Hepatocyte (in vitro differentiated cells): ENCODE measurements around the gene SETD4. TPM values are rescaled to one million over a fixed set of nuclear protein-coding genes. Genes with fewer than 3 reads are reported as not detected.
"Not testable (repeated sequence)": the region's sequence is repeated elsewhere in the genome, so short reads cannot be mapped to it uniquely, and the experiment has no call there.

Source experiments
- DNase-seq: peaks from one replicate; pipeline ENCODE4 v3.0.0-alpha.2; 2016; ENCODE audit warnings: low spot score
- H2AFZ ChIP-seq: fragments of 200-600 bp; sonication (generic); 2 replicates; pipeline ENCODE4 v1.6.0; 2016; ENCODE audit warnings: antibody characterized with exemption, mild to moderate bottlenecking
- H3K27ac ChIP-seq: fragments of 200-600 bp; sonication (generic); 2 replicates; pipeline ENCODE4 v1.5.1; 2016; ENCODE audit warnings: mild to moderate bottlenecking
- H3K27me3 ChIP-seq: fragments of 200-600 bp; sonication (generic); 2 replicates; pipeline ENCODE4 v1.6.1; 2016
- H3K36me3 ChIP-seq: fragments of 200-600 bp; sonication (generic); replicated peaks from 2 replicates; pipeline ENCODE4 v1.5.1; 2016; ENCODE audit warnings: low read depth; ENCODE audit not compliant: insufficient read depth
- H3K4me1 ChIP-seq: fragments of 200-600 bp; sonication (generic); 2 replicates; pipeline ENCODE4 v1.5.1; 2016; ENCODE audit warnings: mild to moderate bottlenecking, moderate library complexity; ENCODE audit not compliant: insufficient read depth
- H3K4me2 ChIP-seq: fragments of 200-600 bp; sonication (generic); 2 replicates; pipeline ENCODE4 v1.6.0; 2016
- H3K4me3 ChIP-seq: fragments of 200-600 bp; sonication (generic); 2 replicates; pipeline ENCODE4 v1.5.1; 2016; ENCODE audit warnings: mild to moderate bottlenecking
- H3K79me2 ChIP-seq: fragments of 200-600 bp; sonication (generic); 2 replicates; pipeline ENCODE4 v1.6.0; 2017; ENCODE audit warnings: mild to moderate bottlenecking
- H3K9me2 ChIP-seq: fragments of 200-600 bp; sonication (generic); replicated peaks from 2 replicates; pipeline ENCODE4 v1.6.0; 2017; ENCODE audit warnings: mild to moderate bottlenecking; ENCODE audit not compliant: insufficient read depth
- H3K9me3 ChIP-seq: fragments of 200-600 bp; sonication (generic); 2 replicates; pipeline ENCODE4 v1.5.1; 2016; ENCODE audit warnings: low read depth, mild to moderate bottlenecking
- H4K20me1 ChIP-seq: fragments of 200-600 bp; sonication (generic); 2 replicates; pipeline ENCODE4 v1.6.0; 2016; ENCODE audit warnings: mild to moderate bottlenecking; ENCODE audit not compliant: insufficient read depth, poor library complexity, severe bottlenecking
- EZH2 ChIP-seq: fragments of 200-600 bp; sonication (generic); IDR thresholded peaks from 2 replicates; pipeline ENCODE4 v1.6.1; 2016; ENCODE audit warnings: antibody characterized with exemption, mild to moderate bottlenecking, borderline replicate concordance
- EZH2phosphoT487 ChIP-seq: fragments of 200-600 bp; sonication (generic); IDR thresholded peaks from one replicate; pipeline ENCODE4 v1.6.1; 2018; ENCODE audit warnings: antibody characterized with exemption, mild to moderate bottlenecking, low read depth, moderate library complexity; ENCODE audit not compliant: unreplicated experiment, severe bottlenecking
- WGBS: methylation state at CpG from one replicate; pipeline ENCODE4 v1.1.6; 2016; ENCODE audit warnings: low lambda C conversion rate; ENCODE audit errors: missing lambda C conversion rate; 5-methylcytosine and 5-hydroxymethylcytosine counted together
- polyA plus RNA-seq: library from polyadenylated mRNA; unstranded; fragments of >200 nt; fragmentation: Nextera tagmentation; extraction: Ambion mirVana; gene quantifications from 2 replicates; pipeline ENCODE4 v1.2.1, GENCODE V29; 2016
- total RNA-seq: library from RNA; depleted of rRNA; stranded (reverse); fragments of >200 nt; gene quantifications from 2 replicates; pipeline ENCODE4 v1.2.3, GENCODE V29; 2014
- TF ChIP-seq, protein P1 (sequence below): fragments of 200-600 bp; sonication (generic); IDR thresholded peaks from 2 replicates; pipeline ENCODE4 v1.5.1; 2016; ENCODE audit warnings: antibody characterized with exemption, mild to moderate bottlenecking; ENCODE audit not compliant: poor library complexity

Gene SETD4
- total and polyA plus RNA-seq, 2 experiments from 2014 or later, result 13.7 to 16.6 TPM

DNA sequence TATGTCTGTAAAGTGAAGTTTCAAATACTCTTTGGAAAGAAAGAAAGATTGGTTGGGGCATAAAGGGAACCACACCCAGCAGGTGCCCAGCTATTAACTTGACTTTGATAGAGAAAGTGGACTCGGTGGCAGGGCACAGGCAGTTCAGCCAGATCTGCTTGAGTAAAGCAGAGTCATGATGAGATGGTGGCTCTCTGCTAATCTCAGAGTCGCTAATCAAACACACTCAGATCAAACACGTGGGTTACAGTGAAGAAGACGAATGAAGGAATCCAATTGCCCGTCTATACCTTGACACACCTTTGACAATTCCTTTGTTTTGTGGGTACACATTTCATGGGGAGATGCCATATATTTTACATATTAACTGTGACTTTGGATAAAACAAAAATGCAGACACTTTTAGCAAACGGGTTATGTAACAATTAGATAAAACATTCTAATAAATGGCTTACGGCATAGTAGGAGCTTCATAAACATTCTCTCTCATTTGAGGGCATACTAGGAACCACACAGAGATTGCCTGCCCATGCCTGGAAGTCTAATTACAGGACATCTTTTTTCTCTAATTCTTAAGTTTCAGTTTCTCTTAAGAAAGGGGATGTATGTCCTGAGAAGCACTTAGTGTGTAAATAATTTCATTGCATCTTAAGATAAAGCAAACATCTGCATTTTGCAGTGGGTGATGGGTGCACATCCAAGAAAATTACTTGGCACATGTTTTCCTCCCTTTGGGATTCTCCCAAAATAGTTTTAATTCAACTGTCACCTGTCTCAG is 16.7 kb upstream of the SETD4 start:
- no peaks in the 10 kb centered on the region for H3K27me3 ChIP-seq
- no peak overlapping the region for H3K27ac ChIP-seq
- H3K9me3 ChIP-seq, result no peaks in the 10 kb centered on the region
- no peaks in the 10 kb centered on the region for H3K4me1 ChIP-seq
- H4K20me1 ChIP-seq, result no peaks in the 10 kb centered on the region
- H3K36me3 ChIP-seq, result no peaks in the 10 kb centered on the region
- H3K79me2 ChIP-seq, result no peaks in the 10 kb centered on the region
- no peak for DNase-seq
- H3K4me3 ChIP-seq, result no peak overlapping the region
- no peak overlapping the region for H3K4me2 ChIP-seq
- H2AFZ ChIP-seq, result no peak overlapping the region
- no peaks in the 10 kb centered on the region for H3K9me2 ChIP-seq
- no peak for TF ChIP-seq EZH2
- no peak for TF ChIP-seq EZH2phosphoT487
- TF ChIP-seq, protein P1, sequence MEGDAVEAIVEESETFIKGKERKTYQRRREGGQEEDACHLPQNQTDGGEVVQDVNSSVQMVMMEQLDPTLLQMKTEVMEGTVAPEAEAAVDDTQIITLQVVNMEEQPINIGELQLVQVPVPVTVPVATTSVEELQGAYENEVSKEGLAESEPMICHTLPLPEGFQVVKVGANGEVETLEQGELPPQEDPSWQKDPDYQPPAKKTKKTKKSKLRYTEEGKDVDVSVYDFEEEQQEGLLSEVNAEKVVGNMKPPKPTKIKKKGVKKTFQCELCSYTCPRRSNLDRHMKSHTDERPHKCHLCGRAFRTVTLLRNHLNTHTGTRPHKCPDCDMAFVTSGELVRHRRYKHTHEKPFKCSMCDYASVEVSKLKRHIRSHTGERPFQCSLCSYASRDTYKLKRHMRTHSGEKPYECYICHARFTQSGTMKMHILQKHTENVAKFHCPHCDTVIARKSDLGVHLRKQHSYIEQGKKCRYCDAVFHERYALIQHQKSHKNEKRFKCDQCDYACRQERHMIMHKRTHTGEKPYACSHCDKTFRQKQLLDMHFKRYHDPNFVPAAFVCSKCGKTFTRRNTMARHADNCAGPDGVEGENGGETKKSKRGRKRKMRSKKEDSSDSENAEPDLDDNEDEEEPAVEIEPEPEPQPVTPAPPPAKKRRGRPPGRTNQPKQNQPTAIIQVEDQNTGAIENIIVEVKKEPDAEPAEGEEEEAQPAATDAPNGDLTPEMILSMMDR, result no peak
- 67% methylated on average over 7 of the region's 7 CpGs for WGBS

DNA sequence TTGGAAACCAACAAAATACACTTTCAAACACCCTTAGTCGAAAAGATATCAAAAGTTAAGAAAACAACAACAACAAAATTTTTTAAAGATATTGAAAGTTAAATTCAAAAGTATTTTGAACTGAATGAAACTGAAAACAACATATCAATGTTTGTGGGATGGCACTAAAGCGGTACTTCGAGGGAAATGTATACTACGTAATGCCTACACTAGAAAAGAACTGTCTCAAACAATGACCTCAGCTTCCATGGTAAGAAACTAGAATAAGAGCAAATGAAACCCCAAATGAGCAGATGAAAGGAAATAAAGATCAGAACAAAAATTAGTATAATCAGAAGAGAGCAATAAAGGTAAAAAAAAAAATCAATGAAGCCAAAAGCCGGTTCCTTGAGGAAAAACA is 15.6 kb upstream of the SETD4 start:
- TF ChIP-seq EZH2, result no peak
- H3K79me2 ChIP-seq, result no peaks in the 10 kb centered on the region
- WGBS, result 93% methylated on average over 5 of the region's 5 CpGs
- H3K4me1 ChIP-seq, result peaks cover 2% of the 10 kb centered on the region
- H3K9me2 ChIP-seq, result no peaks in the 10 kb centered on the region
- H3K27me3 ChIP-seq, result no peaks in the 10 kb centered on the region
- no peak overlapping the region for H3K4me3 ChIP-seq
- H2AFZ ChIP-seq, result no peak overlapping the region
- no peaks in the 10 kb centered on the region for H4K20me1 ChIP-seq
- no peak for DNase-seq
- H3K4me2 ChIP-seq, result no peak overlapping the region
- H3K9me3 ChIP-seq, result no peaks in the 10 kb centered on the region
- no peaks in the 10 kb centered on the region for H3K36me3 ChIP-seq
- no peak overlapping the region for H3K27ac ChIP-seq

DNA sequence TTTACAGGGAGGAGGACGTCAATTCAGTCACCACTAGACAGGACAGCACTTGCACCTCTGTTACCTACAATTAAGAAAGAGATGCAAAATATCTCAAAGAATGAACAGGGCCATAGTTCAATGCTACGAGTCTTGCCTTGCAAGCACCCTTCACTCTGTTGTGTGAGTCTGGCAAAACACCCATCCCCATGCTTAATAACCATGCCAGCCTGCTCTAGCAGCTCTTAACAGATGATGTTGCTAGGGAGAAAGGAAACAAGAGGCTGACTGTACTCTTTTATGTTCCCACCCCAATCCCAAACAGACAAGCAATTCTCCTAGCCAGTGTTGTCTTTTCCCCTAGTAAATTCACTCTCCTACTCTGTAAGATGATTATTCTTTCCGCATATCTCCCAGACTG is 14.8 kb upstream of the SETD4 start:
- Histone ChIP-seq H3K79me2 (no peaks in the 10 kb centered on the region), H3K27me3 (no peaks in the 10 kb centered on the region), H3K27ac (no peak overlapping the region), H2AFZ (no peak overlapping the region), H3K4me2 (no peak overlapping the region), H4K20me1 (no peaks in the 10 kb centered on the region), H3K36me3 (no peaks in the 10 kb centered on the region), H3K9me3 (no peaks in the 10 kb centered on the region), H3K9me2 (no peaks in the 10 kb centered on the region), H3K4me1 (peaks cover 4% of the 10 kb centered on the region), H3K4me3 (no peak overlapping the region)
- TF ChIP-seq EZH2phosphoT487 (no peak), EZH2 (no peak)
- TF ChIP-seq, protein P1, result no peak
- 83% methylated on average over 3 of the region's 3 CpGs for WGBS
- DNase-seq, result no peak

DNA sequence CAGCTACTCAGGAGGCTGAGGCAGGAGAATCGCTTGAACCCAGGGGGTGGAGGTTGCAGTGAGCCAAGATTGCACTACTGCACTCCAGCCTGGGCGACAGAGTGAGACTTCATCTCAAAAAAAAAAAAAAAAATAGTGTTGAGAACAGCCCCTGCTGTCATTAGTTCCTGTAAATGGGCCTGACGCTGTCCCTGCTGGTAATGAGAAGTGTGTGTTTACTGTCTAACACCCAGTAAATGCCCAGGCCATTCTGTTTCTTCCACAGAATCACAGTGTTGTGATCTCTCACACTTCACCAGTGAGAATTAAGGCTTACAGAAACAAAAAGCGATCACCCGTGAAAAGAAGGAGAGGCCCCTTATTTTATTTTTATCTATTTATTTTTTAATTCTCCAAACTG is 13.6 kb upstream of the SETD4 start:
- H3K27ac ChIP-seq, H3K4me3 ChIP-seq, H4K20me1 ChIP-seq, H3K9me3 ChIP-seq, H2AFZ ChIP-seq, H3K79me2 ChIP-seq, H3K4me2 ChIP-seq, H3K4me1 ChIP-seq, DNase-seq, H3K9me2 ChIP-seq, H3K27me3 ChIP-seq, H3K36me3 ChIP-seq: not testable (repeated sequence)
- 87% methylated on average over 5 of the region's 5 CpGs for WGBS
